Measurements from ENCODE around the gene EFCAB6. TPM values are rescaled to one million over a fixed set of nuclear protein-coding genes. Genes with fewer than 3 reads are reported as not detected.

EFCAB6 gene
- polyA plus RNA-seq, 2 of the 4 experiments (the other 2 are of a cell fraction), result 0.46 to 1.2 TPM

GRCh38 chr22:43853328-43853931, 41.3 kb upstream of the EFCAB6 start:
- ATAC-seq, result no peak
- no peak for TF ChIP-seq ESRRA (IDR thresholded peaks at IDR 0.05; ENCODE audit: borderline replicate concordance, low read length)
- TF ChIP-seq RAD21 (conservative IDR thresholded peaks at IDR 0.05 in 1 of 2, IDR thresholded peaks at IDR 0.05 in 1 of 2), result no peak
- no peak for FAIRE-seq
- DNase-seq (ENCODE audit: low read depth in 1 of 2, low spot score in 1 of 2), result no peak
- ChIA-PET CTCF (interaction anchor here (1.0 kb wide), 1 partner anchor 9 kb away, joined by 3 read pairs; no protein-coding TSS in a partner anchor), POLR2A (no interaction called here)
- Histone ChIP-seq H3K4me3 (no peak overlapping the region), H3K4me1 (no peaks in the 10 kb centered on the region), H3K9me3 (no peaks in the 10 kb centered on the region), H3K4me2 (no peak overlapping the region), H3K27ac (no peak overlapping the region)
- WGBS (ENCODE audit: missing lambda C conversion rate), result 44% methylated on average over 3 of the region's 10 CpGs

- FAIRE-seq, result no peak
- H3K9me3 ChIP-seq, result no peaks in the 10 kb centered on the region
- ChIA-PET CTCF (interaction anchor here (1.0 to 2.0 kb wide), 6 partner anchors 8 to 467 kb away, joined by 3 to 6 read pairs (median 3); no protein-coding TSS in a partner anchor), POLR2A (no interaction called here)
- H3K4me3 ChIP-seq, result no peak overlapping the region
- no peak for ATAC-seq
- H3K4me2 ChIP-seq, result no peak overlapping the region
- no peak for TF ChIP-seq FOXS1 (CRISPR knock-in tag; IDR thresholded peaks at IDR 0.05)
- no peak for TF ChIP-seq REST (IDR thresholded peaks at IDR 0.05)
- TF ChIP-seq MYC (IDR thresholded peaks at IDR 0.05; ENCODE audit: borderline replicate concordance, low read length), result no peak
- no peak for TF ChIP-seq HOXB5 (CRISPR knock-in tag; IDR thresholded peaks at IDR 0.05)
- no peak for TF ChIP-seq KDM5A (IDR thresholded peaks at IDR 0.05)
- TF ChIP-seq JUN (IDR thresholded peaks at IDR 0.05), result no peak
- TF ChIP-seq CHD4 (IDR thresholded peaks at IDR 0.05; ENCODE audit: borderline replicate concordance), result no peak
- no peak for TF ChIP-seq CTCF (IDR thresholded peaks at IDR 0.05)
- TF ChIP-seq POLR2AphosphoS2 (conservative IDR thresholded peaks at IDR 0.05; ENCODE audit: low read length), result no peak
- no peak for TF ChIP-seq RAD21 (conservative IDR thresholded peaks at IDR 0.05 in 1 of 2, IDR thresholded peaks at IDR 0.05 in 1 of 2)
- TF ChIP-seq KDM1A (IDR thresholded peaks at IDR 0.05; ENCODE audit: low read depth), result no peak
- TF ChIP-seq MAX (IDR thresholded peaks at IDR 0.05), result no peak
- TF ChIP-seq CEBPB (IDR thresholded peaks at IDR 0.05), result no peak
- TF ChIP-seq ZSCAN20 (CRISPR knock-in tag; IDR thresholded peaks at IDR 0.05), result no peak
- no peak for TF ChIP-seq TFCP2L1 (CRISPR knock-in tag; IDR thresholded peaks at IDR 0.05)
- TF ChIP-seq EHF (CRISPR knock-in tag; IDR thresholded peaks at IDR 0.05), result no peak
- no peak overlapping the region for H3K27ac ChIP-seq
- 56% methylated on average over 19 of the region's 19 CpGs for whole genome bisulfite sequencing (ENCODE audit: missing lambda C conversion rate)
- DNase-seq (ENCODE audit: low read depth in 1 of 2, low spot score in 1 of 2), result no peak
- H3K4me1 ChIP-seq, result no peaks in the 10 kb centered on the region
Measured at GRCh38 chr22:43852573-43853327, 40.6 kb upstream of the EFCAB6 start.
